Naive thymus-derived CD8-positive, alpha-beta T cell (primary cell): ENCODE data around the gene MFSD12. TPM values are rescaled to one million over a fixed set of nuclear protein-coding genes. Genes with fewer than 3 reads are reported as not detected.

Source experiments
- ATAC-seq, 2 donors: fragments of 150-1000 bp; cut with Tn5 transposase in 1 of 2; sonication (Bioruptor Pico), chemical (Tn5 transposase) in 1 of 2; 1 replicate in 1 of 2; 2 replicates in 1 of 2; pipeline ENCODE4 v1.10.0; 2021; ENCODE audit warnings: mild to moderate bottlenecking in 2 of 2, moderate library complexity in 2 of 2
- POLR2A ChIA-PET: fragments of 350-600 bp; sonication (Branson Sonifier 250); formaldehyde crosslinking; loops from one replicate; lab custom pipeline; 2021; ENCODE audit warnings: antibody characterized with exemption; lab: Charles Lee
- DNase-seq, 10 donors: peaks; one replicate each; pipeline versions ENCODE4 v3.0.0 to v3.0.0-alpha.2; 2020 to 2022
- H3K27ac Mint-ChIP-seq, 10 donors: one replicate each; pipeline ENCODE4 v1.8.0; 2020 to 2022; ENCODE audit warnings: mild to moderate bottlenecking in 10 of 10, mixed read lengths in 10 of 10, moderate library complexity in 4 of 10, inconsistent platforms in 1 of 10
- H3K27me3 Mint-ChIP-seq, 5 donors: one replicate each; pipeline ENCODE4 v1.8.0; 2021 to 2022; ENCODE audit warnings: mixed read lengths in 5 of 5
- H3K36me3 Mint-ChIP-seq, 3 donors: one replicate each; pipeline ENCODE4 v1.8.0; 2020 to 2022; ENCODE audit warnings: mixed read lengths in 3 of 3, mild to moderate bottlenecking in 2 of 3, inconsistent platforms in 1 of 3
- H3K4me1 Mint-ChIP-seq, 4 donors: one replicate each; pipeline ENCODE4 v1.8.0; 2021 to 2022; ENCODE audit warnings: mixed read lengths in 4 of 4
- H3K4me3 Mint-ChIP-seq, 10 donors: one replicate each; pipeline ENCODE4 v1.8.0; 2020 to 2022; ENCODE audit warnings: mild to moderate bottlenecking in 10 of 10, mixed read lengths in 10 of 10, moderate library complexity in 6 of 10, inconsistent platforms in 1 of 10
- H3K9me3 Mint-ChIP-seq, 9 donors: one replicate each; pipeline ENCODE4 v1.8.0; 2020 to 2022; ENCODE audit warnings: mixed read lengths in 9 of 9, mild to moderate bottlenecking in 3 of 9, inconsistent platforms in 1 of 9, moderate library complexity in 1 of 9
- polyA plus RNA-seq, 3 donors: library from polyadenylated mRNA; unstranded; fragments of 300-500 nt; fragmentation: Illumina TruSeq; gene quantifications; one replicate each; pipeline ENCODE4 v1.2.3, GENCODE V29; 2021
- total RNA-seq, 8 experiments: library from RNA in 2 of 8; stranded (reverse) in 2 of 8; gene quantifications; one replicate each; pipeline ENCODE4 v1.2.3 and lab custom pipeline; 2021 to 2026

MFSD12 gene
- total RNA-seq (100 to 1,000 TPM; 134 to 146 TPM), polyA plus RNA-seq (10 to 100 TPM; 33.1 to 59.6 (median 42.5) TPM), total RNA-seq (lab: John Stamatoyannopoulos, UW) (50.2 to 134 (median 85.4) reads per million in 6 experiments)

DNA sequence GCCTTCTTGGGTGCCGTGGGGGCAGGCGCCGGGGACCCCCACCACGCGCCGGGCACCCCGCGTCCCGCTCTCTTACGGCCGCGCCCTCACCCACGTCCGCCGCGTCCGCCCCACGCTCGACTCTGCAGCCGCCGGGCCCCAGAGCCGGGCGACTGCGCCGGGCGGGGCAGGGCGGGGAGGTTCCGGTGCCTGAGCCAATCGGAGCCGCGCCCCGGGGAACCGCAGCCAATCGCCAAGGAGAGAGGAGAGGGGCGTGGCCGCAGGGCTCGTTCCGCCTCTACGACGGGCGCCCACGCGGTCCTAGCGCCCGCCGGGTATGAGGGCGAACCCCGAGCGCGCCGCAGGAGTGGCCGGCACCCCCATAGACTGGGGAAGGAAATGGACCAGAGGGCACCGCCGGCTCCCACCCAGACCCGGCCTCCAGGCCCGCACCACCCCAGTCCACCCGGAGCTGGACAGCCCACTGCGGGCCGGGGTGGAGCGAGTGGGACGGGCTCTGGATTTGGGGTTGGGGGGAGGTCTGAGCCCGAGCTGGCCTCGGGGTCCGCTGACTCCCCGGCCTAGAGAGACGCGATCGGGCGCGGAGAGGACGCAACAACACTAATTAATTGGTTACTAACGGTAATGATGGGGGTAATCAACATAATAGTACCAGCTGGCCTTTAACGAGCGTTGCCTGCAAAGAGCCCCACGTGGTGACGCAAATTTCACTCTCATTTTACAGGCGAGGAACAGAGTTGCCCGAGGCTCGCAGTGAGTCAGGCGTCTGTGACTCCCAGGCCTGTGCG, at the start of gene MFSD12:
Gene MFSD12, minus strand, starts transcription at position 126 of the 788 bp plus-strand sequence. CDS start 183 bp downstream, outside the sequence.
- peak within 1 kb of the TSS; percentile 88 to 98 (median 94) for H3K27ac Mint-ChIP-seq
- ATAC-seq (peak; percentile 85 to 86), DNase-seq (peak; percentile 89 to 95 (median 94))
- H3K4me1 Mint-ChIP-seq = peaks cover 22 to 44% (median 39%) of the 10 kb centered on the region in 4 donors
- peak within 1 kb of the TSS; percentile 94 to 98 (median 97) for H3K4me3 Mint-ChIP-seq
- POLR2A ChIA-PET = interaction anchor here (0.5 to 5.0 kb wide), 14 partner anchors 9 to 70 kb away, joined by 3 to 44 read pairs (median 7); partner anchors contain the start of genes FZR1, GIPC3 and HMG20B
- no peaks in the 10 kb centered on the region for H3K27me3 Mint-ChIP-seq
- no peaks in the 10 kb centered on the region for H3K36me3 Mint-ChIP-seq
- no peaks in the 10 kb centered on the region for H3K9me3 Mint-ChIP-seq

- H3K4me1 Mint-ChIP-seq = peaks cover 11 to 33% (median 19%) of the 10 kb centered on the region in 4 donors
- DNase-seq (peak; percentile 48 to 84 (median 59)), ATAC-seq (peak; percentile 28 to 54)
- no peaks in the 10 kb centered on the region for H3K27me3 Mint-ChIP-seq
- H3K4me3 Mint-ChIP-seq = peak within 1 kb of the TSS in 9 of 10 donors; percentile 60 to 91 (median 75)
- H3K36me3 Mint-ChIP-seq = peaks cover 0 to 4% (median 3%) of the 10 kb centered on the region in 3 donors
- POLR2A ChIA-PET = interaction anchor here (2.6 to 3.4 kb wide), 2 partner anchors 22 to 51 kb away, joined by 16 to 22 read pairs; partner anchors contain the start of genes GIPC3 and MFSD12
- no peaks in the 10 kb centered on the region for H3K9me3 Mint-ChIP-seq
- peak within 1 kb of the TSS; percentile 49 to 94 (median 82) for H3K27ac Mint-ChIP-seq
These were observed 49.4 kb upstream of the MFSD12 start, which contains the start of gene TBXA2R for GRCh38 chr19:3606690-3607289. TSS of gene TBXA2R (minus strand) at chr19:3606875. CDS start at chr19:3600634, 6,241 bp downstream.

GRCh38 chr19:3606174-3606689, 48.8 kb upstream of the MFSD12 start:
- peak; percentile 44 to 56 for ATAC-seq
- POLR2A ChIA-PET = no interaction called here
- Mint-ChIP-seq H3K36me3 (peaks cover 0 to 4% (median 3%) of the 10 kb centered on the region in 3 donors), H3K27me3 (no peaks in the 10 kb centered on the region), H3K27ac (no peak overlapping the region), H3K9me3 (no peaks in the 10 kb centered on the region), H3K4me3 (peak overlapping the region in 2 of 10 donors; percentile 36 to 65), H3K4me1 (peaks cover 11 to 33% (median 19%) of the 10 kb centered on the region in 4 donors)
- DNase-seq = peak in 5 of 10 donors; percentile 19 to 49 (median 33)

GRCh38 chr19:3605770-3606169, 48.4 kb upstream of the MFSD12 start:
- Mint-ChIP-seq H3K4me3 (no peak overlapping the region), H3K9me3 (no peaks in the 10 kb centered on the region), H3K27me3 (no peaks in the 10 kb centered on the region), H3K36me3 (peaks cover 0 to 7% (median 3%) of the 10 kb centered on the region in 3 donors), H3K4me1 (peaks cover 11 to 33% (median 19%) of the 10 kb centered on the region in 4 donors), H3K27ac (no peak overlapping the region)
- DNase-seq (peak in 1 of 10 donors; percentile 15), ATAC-seq (no peak)
- POLR2A ChIA-PET = interaction anchor here (1.8 kb wide), 1 partner anchor 19 kb away, joined by 15 read pairs; the partner anchor contains the start of gene GIPC3

DNA sequence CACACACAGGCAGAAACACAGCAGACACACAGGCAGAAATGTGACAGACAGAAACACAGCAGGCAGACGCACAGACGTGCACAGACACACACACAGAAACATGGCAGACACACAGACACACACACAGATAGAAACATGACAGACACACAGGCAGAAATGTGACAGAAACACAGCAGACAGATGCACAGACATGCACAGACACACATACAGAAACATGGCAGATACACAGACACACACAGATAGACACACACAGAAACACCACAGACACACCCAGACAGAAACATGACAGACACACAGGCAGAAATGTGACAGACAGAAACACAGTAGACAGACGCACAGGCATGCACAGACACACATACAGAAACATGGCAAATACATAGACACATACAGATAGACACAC, 48.0 kb upstream of the MFSD12 start:
- DNase-seq = peak in 1 of 10 donors; percentile 16
- Mint-ChIP-seq H3K36me3 (peaks cover 0 to 6% (median 0%) of the 10 kb centered on the region in 3 donors), H3K9me3 (no peaks in the 10 kb centered on the region), H3K4me1 (peaks cover 11 to 33% (median 19%) of the 10 kb centered on the region in 4 donors), H3K27ac (no peak overlapping the region), H3K27me3 (no peaks in the 10 kb centered on the region), H3K4me3 (no peak overlapping the region)
- peak in 1 of 2 donors; percentile 2 for ATAC-seq
- POLR2A ChIA-PET = interaction anchor here (0.6 to 1.8 kb wide), 13 partner anchors 9 to 643 kb away, joined by 3 to 16 read pairs (median 5); partner anchors contain the start of genes CACTIN, GIPC3, MFSD12 and MRPL54

GRCh38 chr19:3604987-3605343, 47.6 kb upstream of the MFSD12 start:
- ATAC-seq (peak; percentile 73 to 78), DNase-seq (peak in 8 of 10 donors; percentile 27 to 72 (median 47))
- no peaks in the 10 kb centered on the region for H3K27me3 Mint-ChIP-seq
- POLR2A ChIA-PET = interaction anchor here (0.6 to 1.8 kb wide), 14 partner anchors 9 to 643 kb away, joined by 3 to 16 read pairs (median 5); partner anchors contain the start of genes CACTIN, GIPC3, MFSD12 and MRPL54
- H3K4me3 Mint-ChIP-seq = no peak overlapping the region
- peaks cover 11 to 31% (median 19%) of the 10 kb centered on the region in 4 donors for H3K4me1 Mint-ChIP-seq
- H3K9me3 Mint-ChIP-seq = no peaks in the 10 kb centered on the region
- peaks cover 0 to 7% (median 2%) of the 10 kb centered on the region in 3 donors for H3K36me3 Mint-ChIP-seq
- H3K27ac Mint-ChIP-seq = no peak overlapping the region

DNA sequence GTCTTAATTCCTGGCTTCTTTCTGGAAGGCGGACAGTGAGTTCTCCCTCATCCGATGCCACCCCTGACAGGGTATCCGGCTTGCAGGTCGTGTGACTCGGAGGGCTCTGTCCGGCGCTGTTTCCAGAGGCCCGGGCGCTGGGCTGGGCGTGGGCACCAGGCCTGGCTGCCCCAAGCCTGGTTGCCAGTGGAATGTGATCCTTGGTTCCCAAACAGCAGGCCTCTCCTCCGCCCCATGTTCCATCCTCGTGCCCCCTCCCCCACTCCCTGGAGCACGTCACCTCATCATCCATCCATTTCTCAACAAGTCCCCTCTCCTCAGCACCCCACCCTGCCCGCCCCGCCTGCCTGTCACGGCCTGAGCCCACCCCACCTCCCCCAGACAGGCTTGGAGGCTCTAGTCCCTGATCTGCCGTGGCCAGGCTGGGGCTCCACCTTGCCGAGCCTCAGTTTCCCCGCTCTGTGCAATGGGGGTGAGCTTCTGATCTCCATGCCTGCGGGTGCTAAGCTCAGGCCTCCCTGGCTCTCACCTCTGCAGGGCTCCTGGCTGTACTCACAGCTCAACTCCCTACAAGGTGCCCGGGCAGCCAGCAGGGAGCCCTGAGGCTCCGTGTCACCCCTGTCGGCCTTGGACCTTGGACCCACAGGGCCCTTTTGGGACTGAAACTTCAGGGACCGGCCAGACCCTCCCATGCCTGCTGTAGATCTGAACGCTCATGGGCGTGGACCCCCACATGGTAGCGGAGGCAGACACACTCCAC, 47.0 kb upstream of the MFSD12 start:
- Mint-ChIP-seq H3K4me1 (peaks cover 11 to 28% (median 18%) of the 10 kb centered on the region in 4 donors), H3K4me3 (peak overlapping the region in 1 of 10 donors; percentile 22), H3K27me3 (no peaks in the 10 kb centered on the region), H3K27ac (peak overlapping the region in 1 of 10 donors; percentile 47), H3K36me3 (peaks cover 0 to 11% (median 2%) of the 10 kb centered on the region in 3 donors), H3K9me3 (no peaks in the 10 kb centered on the region)
- ATAC-seq (peak in 1 of 2 donors; percentile 36), DNase-seq (no peak)
- POLR2A ChIA-PET = interaction anchor here (0.9 to 1.8 kb wide), 13 partner anchors 8 to 242 kb away, joined by 3 to 16 read pairs (median 5); partner anchors contain the start of genes CACTIN, GIPC3, MFSD12 and MRPL54

DNA sequence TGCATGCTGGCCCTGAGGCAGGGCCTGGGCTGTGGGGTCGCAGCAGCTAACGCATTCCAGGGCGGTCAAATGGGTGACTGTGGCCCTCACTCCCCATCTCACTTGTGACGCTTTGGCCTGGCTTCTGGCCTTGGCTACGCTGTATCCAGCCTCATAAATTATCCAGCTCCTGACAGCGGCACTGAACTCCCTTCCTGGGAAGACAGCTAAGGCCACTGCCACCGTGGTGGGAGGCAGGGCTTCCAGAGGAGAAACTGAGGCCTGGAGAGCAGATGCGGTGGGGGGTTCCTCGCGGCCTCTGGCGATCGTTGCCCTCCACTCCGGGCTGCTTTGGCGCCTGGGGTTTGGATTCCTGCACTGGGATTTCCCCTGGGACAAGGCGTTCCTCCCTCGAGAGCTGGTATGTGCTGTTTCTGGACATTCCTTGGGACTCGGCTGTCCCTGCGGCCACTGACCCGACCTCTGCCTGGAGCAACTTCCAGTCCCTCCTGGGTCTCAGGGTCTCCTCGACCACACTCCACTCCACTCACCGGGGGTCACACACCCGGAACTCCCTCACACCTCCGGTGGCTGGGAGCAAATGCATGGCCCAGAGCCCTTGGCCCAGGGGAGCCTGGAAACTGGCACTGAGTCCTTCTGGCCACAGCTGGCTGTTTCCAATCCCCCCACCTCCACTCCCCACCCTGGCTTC, 45.9 kb upstream of the MFSD12 start:
- ATAC-seq (no peak), DNase-seq (no peak)
- H3K9me3 Mint-ChIP-seq = no peaks in the 10 kb centered on the region
- H3K4me1 Mint-ChIP-seq = peaks cover 8 to 19% (median 13%) of the 10 kb centered on the region in 4 donors
- peaks cover 0 to 12% (median 2%) of the 10 kb centered on the region in 3 donors for H3K36me3 Mint-ChIP-seq
- H3K27ac Mint-ChIP-seq = peak overlapping the region in 5 of 10 donors; percentile 31 to 80 (median 61)
- H3K27me3 Mint-ChIP-seq = no peaks in the 10 kb centered on the region
- no peak overlapping the region for H3K4me3 Mint-ChIP-seq
- POLR2A ChIA-PET = interaction anchor here (0.6 kb wide), 2 partner anchors 212 to 849 kb away, joined by 3 to 6 read pairs; no protein-coding TSS in a partner anchor

GRCh38 chr19:3601021-3601420, 43.6 kb upstream of the MFSD12 start:
- Mint-ChIP-seq H3K27ac (peak overlapping the region in 1 of 10 donors; percentile 33), H3K36me3 (peaks cover 0 to 20% (median 2%) of the 10 kb centered on the region in 3 donors), H3K27me3 (no peaks in the 10 kb centered on the region), H3K9me3 (no peaks in the 10 kb centered on the region), H3K4me3 (no peak overlapping the region), H3K4me1 (peaks cover 0 to 6% (median 0%) of the 10 kb centered on the region in 4 donors)
- no peak for DNase-seq
- POLR2A ChIA-PET = interaction anchor here (0.7 kb wide), 1 partner anchor 50 kb away, joined by 6 read pairs; no protein-coding TSS in a partner anchor
- ATAC-seq = no peak

GRCh38 chr19:3599776-3600187, 42.4 kb upstream of the MFSD12 start:
- Mint-ChIP-seq H3K4me1 (peaks cover 0 to 6% (median 0%) of the 10 kb centered on the region in 4 donors), H3K27ac (no peak overlapping the region), H3K4me3 (no peak overlapping the region), H3K36me3 (peaks cover 0 to 23% (median 2%) of the 10 kb centered on the region in 3 donors), H3K27me3 (no peaks in the 10 kb centered on the region), H3K9me3 (no peaks in the 10 kb centered on the region)
- POLR2A ChIA-PET = interaction anchor here (1.2 kb wide), 1 partner anchor 14 kb away, joined by 4 read pairs; no protein-coding TSS in a partner anchor
- no peak for DNase-seq
- no peak for ATAC-seq
